Aorta (tissue), 5 donors: ENCODE measurements around the gene GTF2IRD1. TPM values are rescaled to one million over a fixed set of nuclear protein-coding genes. Genes with fewer than 3 reads are reported as not detected.

Source experiments
- ATAC-seq: fragments of 200-7000 bp; cut with Tn5 transposase; one replicate; pipeline ENCODE4 v1.9.1; 2022; ENCODE audit warnings: moderate library complexity; ENCODE audit not compliant: low FRiP score
- DNase-seq, 2 donors: peaks; one replicate each; pipeline ENCODE4 v3.0.0-alpha.2; 2020
- H3K27ac ChIP-seq, 2 donors: one replicate each; pipeline ENCODE4 v1.5.1; 2013; ENCODE audit warnings: low read length in 2 of 2, mild to moderate bottlenecking in 2 of 2, moderate library complexity in 2 of 2, control low read depth in 1 of 2, inconsistent platforms in 1 of 2, low read depth in 1 of 2
- H3K27me3 ChIP-seq, 2 donors: one replicate each; pipeline ENCODE4 v1.6.1; 2013; ENCODE audit warnings: control low read depth in 1 of 2, low read length in 1 of 2, mild to moderate bottlenecking in 1 of 2, moderate library complexity in 1 of 2; ENCODE audit not compliant: insufficient read depth in 2 of 2, control insufficient read depth in 1 of 2
- H3K36me3 ChIP-seq, 2 donors: one replicate each; pipeline ENCODE4 v1.6.1; 2013; ENCODE audit warnings: control low read depth in 1 of 2, low read length in 1 of 2, mild to moderate bottlenecking in 1 of 2; ENCODE audit not compliant: insufficient read depth in 2 of 2, control insufficient read depth in 1 of 2
- H3K4me1 ChIP-seq, 2 donors: one replicate each; pipeline ENCODE4 v1.6.1; 2013; ENCODE audit warnings: low read length in 2 of 2, control low read depth in 1 of 2, mild to moderate bottlenecking in 1 of 2, moderate library complexity in 1 of 2; ENCODE audit not compliant: insufficient read depth in 2 of 2, control insufficient read depth in 1 of 2
- H3K4me3 ChIP-seq, 2 donors: one replicate each; pipeline ENCODE4 v1.5.1; 2013; ENCODE audit warnings: low read length in 2 of 2, control low read depth in 1 of 2, mild to moderate bottlenecking in 1 of 2
- H3K9me3 ChIP-seq: one replicate; pipeline ENCODE4 v1.6.1; 2013; ENCODE audit warnings: mild to moderate bottlenecking, low read length; ENCODE audit not compliant: control insufficient read depth
- WGBS, 2 donors: extraction: QIAGEN DNeasy Blood & Tissue Kit; methylation state at CpG; one replicate each; pipeline ENCODE4 v1.1.7; 2013; 5-methylcytosine and 5-hydroxymethylcytosine counted together
- intact Hi-C, 2 donors: fragments of 100-400 bp; cut with DNase I; formaldehyde crosslinking; loops; one replicate each; pipeline versions ENCODE4 v1.14.2 to v1.15.0; 2022
- polyA plus RNA-seq, 2 donors: library from polyadenylated mRNA; stranded (reverse); fragments of 200-250 nt; gene quantifications; one replicate each; pipeline ENCODE4 v1.2.3, GENCODE V29; 2013
- total RNA-seq, 2 donors: library from RNA; stranded (reverse); fragmentation: NEBNext Ultra II Directional; extraction: Animal tissue kit (Norgen Biotek cat#: 25700); gene quantifications; one replicate each; pipeline ENCODE4 v1.2.1, GENCODE V29; 2021
- donor health status: healthy with polysubstance abuse.
- donor health status: Bipolar disorder and iron deficiency.
- donor health status: DM: no; HTN: no; CAD: no.
- donor health status: DM: no; HTN: no; CAD: no.
- donor health status: DM: yes; HTN: yes; CAD: no.

GTF2IRD1 gene
- total and polyA plus RNA-seq, 4 donors = 4.3 to 11.5 (median 7.5) TPM

DNA sequence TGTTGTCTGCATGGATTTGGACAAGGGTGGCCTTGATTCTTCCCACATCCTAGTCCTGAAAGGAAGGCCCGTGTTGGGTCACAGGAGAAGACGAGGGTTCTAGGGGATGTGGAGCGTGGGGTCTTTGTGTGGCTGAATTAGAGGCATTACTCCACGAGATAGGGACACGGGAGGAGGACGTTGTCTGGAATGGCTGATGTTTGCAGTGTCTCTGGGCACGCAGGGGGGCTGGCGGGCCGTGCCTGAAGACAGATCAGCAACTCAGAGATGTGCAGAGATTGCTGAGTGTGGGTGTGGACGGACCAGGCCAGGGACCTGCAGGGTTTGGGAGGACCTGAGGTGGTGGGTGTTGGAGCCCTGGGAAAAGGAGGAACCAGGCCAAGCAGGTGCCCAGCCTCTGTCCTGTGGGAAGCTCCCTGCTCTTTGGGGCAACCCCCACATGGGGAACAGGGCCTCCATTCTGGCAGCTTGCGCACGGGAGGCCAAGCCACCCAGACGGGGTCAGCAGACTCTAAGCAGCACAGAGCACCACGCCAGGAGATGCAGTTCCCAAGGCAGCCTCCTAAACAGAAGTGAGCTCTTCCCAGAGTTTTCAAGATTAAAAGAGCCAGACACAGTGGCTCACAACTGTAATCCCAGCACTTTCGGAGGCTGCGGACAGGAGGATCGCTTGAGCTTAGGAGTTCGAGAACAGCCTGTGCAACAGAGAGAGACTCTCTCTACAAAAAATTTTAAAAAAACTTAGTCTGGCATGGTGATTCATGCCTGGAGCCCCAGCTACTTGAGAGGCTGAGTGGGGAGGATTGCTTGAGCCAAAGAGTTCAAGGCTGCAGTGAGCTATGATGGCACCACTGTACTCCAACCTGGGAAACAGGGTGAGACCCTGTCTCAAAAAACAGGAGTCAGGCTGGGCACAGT lies 132.8 kb downstream of the GTF2IRD1 start:
- H3K4me3 ChIP-seq = no peak overlapping the region
- DNase-seq (no peak), ATAC-seq (no peak)
- 92 to 94% methylated on average over 18 of the region's 18 CpGs for WGBS, 2 donors
- intact Hi-C loops = no loop called here
- H3K27ac ChIP-seq = no peak overlapping the region
- H3K36me3 ChIP-seq = no peaks in the 10 kb centered on the region
- H3K27me3 ChIP-seq = no peaks in the 10 kb centered on the region
- no peaks in the 10 kb centered on the region for H3K9me3 ChIP-seq
- no peaks in the 10 kb centered on the region for H3K4me1 ChIP-seq

DNA sequence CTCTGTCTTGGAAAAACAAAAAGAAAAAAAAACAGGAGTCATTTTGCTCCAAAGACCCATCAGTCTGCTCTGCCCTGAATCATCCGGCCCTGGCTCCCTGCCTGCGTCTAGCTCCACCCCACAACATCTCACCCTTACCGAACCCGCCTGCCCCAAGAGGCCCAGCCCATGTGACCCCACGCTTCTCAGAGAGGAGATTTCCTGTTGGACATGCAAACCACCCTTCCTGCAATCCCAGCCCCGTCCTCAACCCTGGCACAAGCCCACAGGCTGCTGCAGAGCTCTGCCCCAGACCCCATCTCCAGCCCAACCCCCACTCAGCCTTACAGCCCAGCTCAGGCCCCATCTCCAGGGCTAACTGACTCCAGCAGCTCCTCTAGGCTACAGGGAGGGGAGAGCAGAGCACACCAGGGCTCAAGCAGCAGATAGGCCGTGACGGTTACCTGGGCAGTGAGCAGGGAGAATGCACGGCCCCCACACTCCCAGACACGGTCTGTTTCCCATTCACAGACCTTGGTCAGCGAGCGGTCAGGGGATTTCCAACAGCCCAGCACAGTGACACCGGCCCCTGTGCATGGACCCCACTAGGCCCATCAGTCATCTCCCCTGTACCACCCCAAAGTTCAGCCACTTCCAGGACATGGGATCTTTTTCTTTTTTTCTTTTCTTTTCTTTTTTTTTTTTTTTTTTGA lies 133.9 kb downstream of the GTF2IRD1 start:
- H3K4me3 ChIP-seq = no peak overlapping the region

DNA sequence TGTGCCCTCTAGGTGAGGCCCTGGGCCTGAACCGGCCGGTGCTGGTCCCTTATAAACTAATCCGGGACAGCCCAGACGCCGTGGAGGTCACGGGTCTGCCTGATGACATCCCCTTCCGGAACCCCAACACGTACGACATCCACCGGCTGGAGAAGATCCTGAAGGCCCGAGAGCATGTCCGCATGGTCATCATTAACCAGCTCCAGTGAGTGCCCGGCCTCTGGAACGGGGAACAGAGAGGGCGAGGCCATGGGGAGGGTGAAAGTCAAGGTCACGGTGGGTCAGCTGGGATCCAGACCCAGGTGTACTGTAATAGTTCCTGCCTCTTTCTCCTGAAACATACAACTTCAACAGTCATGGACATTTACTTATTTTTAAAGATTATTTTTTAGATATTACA lies 137.1 kb downstream of the GTF2IRD1 start:
- intact Hi-C loops = loop anchor here in 1 of 2 donors (10.0 kb wide), 1 partner anchor 54 kb away; no protein-coding TSS in a partner anchor
- DNase-seq (no peak), ATAC-seq (no peak)
- WGBS, 2 donors = 95 to 96% methylated on average over 16 of the region's 16 CpGs
- Histone ChIP-seq H3K4me1 (no peaks in the 10 kb centered on the region), H3K4me3 (no peak overlapping the region), H3K36me3 (no peaks in the 10 kb centered on the region), H3K9me3 (no peaks in the 10 kb centered on the region), H3K27ac (no peak overlapping the region), H3K27me3 (no peaks in the 10 kb centered on the region)

More for the DNA sequence above, 133.9 kb downstream of the GTF2IRD1 start:
- peak; percentile 95 for ATAC-seq
- intact Hi-C loops = no loop called here
- H3K9me3 ChIP-seq = no peaks in the 10 kb centered on the region
- 45% methylated on average over 13 of the region's 13 CpGs for WGBS, 2 donors
- DNase-seq = peak; percentile 95 to 97
- no peak overlapping the region for H3K27ac ChIP-seq
- H3K27me3 ChIP-seq = no peaks in the 10 kb centered on the region
- no peaks in the 10 kb centered on the region for H3K36me3 ChIP-seq
- H3K4me1 ChIP-seq = no peaks in the 10 kb centered on the region

DNA sequence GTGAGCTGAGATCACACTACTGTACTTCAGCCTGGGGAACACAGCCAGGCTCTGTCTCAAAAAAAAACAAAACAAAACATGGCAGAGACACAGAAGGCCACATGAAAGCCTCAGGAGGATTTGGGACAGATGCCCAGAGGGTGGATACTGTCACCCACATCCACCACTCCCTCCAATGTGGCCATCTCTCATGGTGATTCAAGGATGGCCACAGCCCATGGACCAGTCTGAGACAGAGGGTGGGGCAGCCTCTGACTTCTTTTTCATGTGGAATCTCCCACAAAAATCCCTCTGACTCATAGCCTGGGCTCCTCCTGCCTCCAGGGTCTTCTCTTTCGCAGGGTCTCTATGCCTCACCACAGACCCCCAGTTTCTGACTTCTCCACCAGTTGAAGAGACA lies 144.9 kb downstream of the GTF2IRD1 start:
- ATAC-seq = no peak
- intact Hi-C loops = loop anchor here in 1 of 2 donors (10.0 kb wide), 1 partner anchor 46 kb away; no protein-coding TSS in a partner anchor
- no peaks in the 10 kb centered on the region for H3K4me1 ChIP-seq
- no peaks in the 10 kb centered on the region for H3K27me3 ChIP-seq
- 94 to 100% methylated on average over 1 of the region's 1 CpG for WGBS, 2 donors
- no peaks in the 10 kb centered on the region for H3K9me3 ChIP-seq
- no peaks in the 10 kb centered on the region for H3K36me3 ChIP-seq
- H3K4me3 ChIP-seq = no peak overlapping the region
- no peak overlapping the region for H3K27ac ChIP-seq
- DNase-seq = no peak

DNA sequence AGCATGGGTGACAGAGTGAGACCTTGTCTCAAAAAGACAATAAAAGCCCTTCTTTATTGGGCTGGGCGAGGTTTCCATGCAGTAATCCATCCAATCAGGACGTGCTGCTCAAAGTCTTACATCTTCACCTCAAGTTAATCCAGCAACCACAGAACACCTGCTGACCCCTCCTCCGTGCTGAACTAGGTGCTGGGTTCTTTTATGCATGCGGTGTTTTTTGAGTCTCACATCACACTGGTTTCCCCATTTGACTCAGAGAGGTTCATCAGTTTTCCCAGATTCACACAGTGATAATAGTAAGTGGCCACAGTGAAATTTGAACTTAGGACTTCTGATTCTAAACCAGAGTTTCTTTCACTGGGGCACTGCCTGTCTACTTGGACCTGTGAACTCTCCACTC lies 145.5 kb downstream of the GTF2IRD1 start:
- H3K9me3 ChIP-seq = no peaks in the 10 kb centered on the region
- H3K27me3 ChIP-seq = no peaks in the 10 kb centered on the region
- intact Hi-C loops = loop anchor here in 1 of 2 donors (10.0 kb wide), 1 partner anchor 46 kb away; no protein-coding TSS in a partner anchor
- no peak for ATAC-seq
- no peak overlapping the region for H3K4me3 ChIP-seq
- no peak for DNase-seq
- H3K4me1 ChIP-seq = no peaks in the 10 kb centered on the region
- 95 to 97% methylated on average over 4 of the region's 4 CpGs for WGBS, 2 donors
- no peaks in the 10 kb centered on the region for H3K36me3 ChIP-seq
- no peak overlapping the region for H3K27ac ChIP-seq

DNA sequence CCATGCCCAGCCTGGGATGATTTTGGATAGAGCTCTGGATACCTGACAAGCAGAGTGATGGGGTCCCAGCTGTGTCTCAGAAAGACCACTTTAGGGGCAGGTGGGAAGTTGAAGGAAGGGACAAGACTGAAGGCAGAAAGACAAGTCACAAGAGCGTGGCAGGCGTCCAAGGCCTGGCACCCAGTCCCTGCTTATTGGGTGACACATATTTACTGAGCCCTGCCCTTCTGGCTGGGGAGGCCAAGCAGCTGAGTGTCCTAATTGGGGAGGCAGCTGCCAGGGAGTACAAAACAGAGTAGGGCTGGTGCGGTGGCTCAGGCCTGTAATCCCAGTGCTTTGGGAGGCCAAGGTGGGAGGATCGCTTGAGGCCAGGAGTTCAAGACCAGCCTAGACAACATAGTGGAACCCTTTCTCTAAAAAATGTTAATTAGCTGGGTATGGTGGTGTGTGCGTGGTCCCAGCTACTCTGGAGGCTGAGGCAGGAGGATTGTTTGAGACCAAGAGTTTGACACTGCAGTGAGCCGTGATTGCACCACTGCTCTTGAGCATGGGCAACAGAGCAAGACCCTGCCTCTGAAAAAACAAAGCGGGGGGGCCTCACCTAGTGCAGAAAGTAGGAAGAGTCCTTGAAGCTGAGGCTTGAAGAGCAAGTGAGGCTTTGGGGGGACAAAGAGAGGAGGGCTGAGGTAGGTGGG lies 150.8 kb downstream of the GTF2IRD1 start:
- WGBS, 2 donors = 81 to 86% methylated on average over 7 of the region's 7 CpGs
- ATAC-seq (no peak), DNase-seq (peak; percentile 67 to 86)
- intact Hi-C loops = no loop called here
- H3K4me3 ChIP-seq = no peak overlapping the region
- no peaks in the 10 kb centered on the region for H3K36me3 ChIP-seq
- no peaks in the 10 kb centered on the region for H3K27me3 ChIP-seq
- H3K27ac ChIP-seq = peak overlapping the region in 1 of 2 donors; percentile 18
- no peaks in the 10 kb centered on the region for H3K9me3 ChIP-seq
- peaks cover 0 to 2% of the 10 kb centered on the region in 2 donors for H3K4me1 ChIP-seq

DNA sequence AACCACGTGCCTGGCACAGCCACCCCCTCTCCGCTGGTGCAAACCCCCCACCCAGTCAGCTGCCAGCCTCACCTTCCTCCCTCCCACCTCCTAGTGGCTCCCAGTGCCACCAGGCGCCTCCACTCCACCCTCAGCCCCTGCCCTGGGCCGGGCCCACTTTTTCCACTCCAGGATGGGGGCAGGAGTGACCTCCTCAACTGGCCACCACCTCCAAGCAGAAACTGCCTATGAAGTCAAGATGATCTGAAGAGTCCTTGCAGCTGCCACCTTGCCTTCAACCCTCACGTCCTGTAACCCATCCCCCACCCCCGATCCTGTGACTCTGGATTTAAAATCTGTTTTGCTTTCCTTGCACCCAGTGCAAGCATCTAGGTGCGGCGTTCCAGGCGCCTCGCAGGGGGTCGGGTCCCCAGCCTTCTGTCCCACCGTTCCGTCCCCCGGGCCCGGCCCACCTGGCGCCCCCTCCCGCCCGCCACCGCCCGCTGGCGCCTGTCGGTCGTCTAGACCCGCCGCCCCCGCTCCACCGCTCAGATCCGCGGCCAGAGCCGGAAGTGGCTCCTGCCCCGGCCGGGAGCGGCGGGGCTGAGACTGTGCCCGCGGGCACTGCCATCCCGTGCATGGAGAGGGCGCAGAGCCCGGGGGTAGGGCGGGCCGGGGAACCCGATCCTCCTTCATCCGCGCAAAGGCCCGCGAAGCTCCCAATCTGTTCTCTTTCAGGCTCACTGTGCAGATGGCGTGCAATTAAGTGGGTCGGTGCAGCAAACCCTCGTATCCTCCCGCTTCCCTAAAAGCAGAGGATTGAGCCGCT lies 152.6 kb downstream of the GTF2IRD1 start:
- intact Hi-C loops = no loop called here
- DNase-seq = peak; percentile 67 to 87
- 8 to 10% methylated on average over 51 of the region's 51 CpGs for WGBS, 2 donors
- Histone ChIP-seq H3K9me3 (no peaks in the 10 kb centered on the region), H3K27ac (peak overlapping the region in 1 of 2 donors; percentile 55), H3K4me3 (peak overlapping the region; percentile 2 to 3), H3K27me3 (no peaks in the 10 kb centered on the region), H3K36me3 (no peaks in the 10 kb centered on the region), H3K4me1 (peaks cover 0 to 2% of the 10 kb centered on the region in 2 donors)
- ATAC-seq = peak; percentile 80
